Subcutaneous abdominal adipose tissue (tissue), 5 donors: ENCODE results near the gene LRRC4C.

Experiments
- H3K27ac ChIP-seq: one replicate; pipeline ENCODE4 v1.7.0; 2013; ENCODE audit warnings: low read depth, mild to moderate bottlenecking, inconsistent platforms, low read length, moderate library complexity
- H3K27me3 ChIP-seq, 5 donors: one replicate each; pipeline ENCODE4 v1.7.0; 2013; ENCODE audit warnings: low read length in 5 of 5, inconsistent platforms in 1 of 5; ENCODE audit not compliant: control insufficient read depth in 5 of 5, insufficient read depth in 4 of 5
- H3K36me3 ChIP-seq, 5 donors: one replicate each; pipeline ENCODE4 v1.7.0; 2013; ENCODE audit warnings: low read length in 5 of 5; ENCODE audit not compliant: control insufficient read depth in 5 of 5, insufficient read depth in 5 of 5
- H3K4me1 ChIP-seq, 5 donors: one replicate each; pipeline ENCODE4 v1.7.0; 2013; ENCODE audit warnings: low read length in 5 of 5, mild to moderate bottlenecking in 3 of 5, moderate library complexity in 1 of 5; ENCODE audit not compliant: control insufficient read depth in 5 of 5, insufficient read depth in 5 of 5
- H3K4me3 ChIP-seq, 5 donors: one replicate each; pipeline ENCODE4 v1.7.0; 2013; ENCODE audit warnings: low read length in 5 of 5, low read depth in 1 of 5
- H3K9ac ChIP-seq, 5 donors: one replicate each; pipeline ENCODE4 v1.7.0; 2013; ENCODE audit warnings: low read length in 5 of 5, mild to moderate bottlenecking in 4 of 5, moderate library complexity in 3 of 5
- H3K9me3 ChIP-seq, 5 donors: one replicate each; pipeline ENCODE4 v1.7.0; 2013; ENCODE audit warnings: low read length in 5 of 5; ENCODE audit not compliant: control insufficient read depth in 5 of 5
- donor health status: healthy.
- donor health status: healthy.
- donor health status: healthy.
- donor health status: healthy.
- donor health status: healthy.

LRRC4C gene

DNA sequence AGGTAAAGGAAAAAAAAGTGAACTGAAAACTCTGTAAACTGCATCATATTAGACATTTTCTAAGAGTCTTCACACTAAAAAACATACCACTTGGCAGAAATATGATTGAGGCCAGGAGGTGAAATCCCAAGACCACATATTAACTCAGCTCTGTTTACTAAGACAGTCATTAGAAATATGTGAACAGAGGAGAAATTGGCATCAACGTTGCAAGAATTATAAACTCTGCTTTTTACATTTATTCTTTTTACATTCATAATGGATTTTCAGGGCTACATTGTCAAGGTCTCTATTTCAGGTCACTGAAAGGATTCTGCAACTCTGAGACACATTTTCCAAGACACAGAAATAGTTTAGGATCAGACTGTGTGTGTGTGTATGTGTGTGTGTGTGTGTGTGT lies 1364.0 kb downstream of the LRRC4C start:
- Histone ChIP-seq H3K27me3 (no peaks in the 10 kb centered on the region), H3K36me3 (no peaks in the 10 kb centered on the region)

DNA sequence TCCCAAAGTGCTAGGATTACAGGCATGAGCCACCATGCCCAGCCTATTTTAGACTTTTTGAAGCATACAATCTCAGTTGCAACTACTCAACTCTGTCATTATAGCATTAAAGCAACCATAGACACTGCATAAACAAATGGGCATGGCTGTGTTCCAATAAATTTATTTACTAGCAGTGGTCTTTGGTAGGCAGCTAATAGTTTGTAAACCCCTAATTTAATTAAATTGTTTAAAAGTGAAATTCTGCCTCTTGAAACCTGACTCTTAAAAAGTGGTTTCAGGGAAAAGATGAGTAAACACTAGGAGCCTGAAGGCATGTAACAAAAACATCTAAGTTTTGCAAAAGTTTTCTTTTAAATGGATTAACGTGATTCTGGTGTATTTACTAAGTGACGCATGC lies 1364.5 kb downstream of the LRRC4C start:
- Histone ChIP-seq H3K27ac (no peak overlapping the region), H3K4me1 (no peaks in the 10 kb centered on the region), H3K36me3 (no peaks in the 10 kb centered on the region), H3K4me3 (no peak overlapping the region), H3K27me3 (no peaks in the 10 kb centered on the region), H3K9ac (no peak overlapping the region), H3K9me3 (no peaks in the 10 kb centered on the region)

More for the DNA sequence above, 1364.0 kb downstream of the LRRC4C start:
- Histone ChIP-seq H3K4me1 (no peaks in the 10 kb centered on the region), H3K4me3 (no peak overlapping the region), H3K9me3 (no peaks in the 10 kb centered on the region), H3K9ac (no peak overlapping the region), H3K27ac (no peak overlapping the region)

DNA sequence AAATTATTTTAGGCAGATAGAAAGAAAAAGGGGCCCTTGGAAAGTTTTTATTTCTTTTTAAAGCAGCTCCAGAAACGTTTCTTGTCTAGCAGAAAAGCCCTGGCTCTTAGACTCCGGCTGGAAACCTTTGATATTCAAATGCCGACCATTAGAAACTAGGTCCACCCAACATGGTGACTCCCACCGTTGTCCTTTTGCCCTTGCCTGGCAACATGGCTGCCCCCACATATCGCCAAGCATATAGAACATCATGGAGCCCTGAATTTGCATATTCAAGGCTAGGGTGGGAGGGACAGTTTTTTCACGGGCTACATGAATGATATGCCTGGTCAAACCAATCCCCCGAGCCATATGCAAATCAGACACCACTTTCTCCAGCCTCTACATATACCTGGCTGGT lies 1379.0 kb downstream of the LRRC4C start:
- Histone ChIP-seq H3K4me1 (no peaks in the 10 kb centered on the region), H3K9ac (no peak overlapping the region), H3K4me3 (no peak overlapping the region), H3K27me3 (no peaks in the 10 kb centered on the region), H3K36me3 (no peaks in the 10 kb centered on the region), H3K27ac (no peak overlapping the region), H3K9me3 (peaks cover 0 to 6% (median 0%) of the 10 kb centered on the region in 5 donors)
